HCT116 (cell line): ENCODE measurements around the gene LRP1B. TPM values are rescaled to one million over a fixed set of nuclear protein-coding genes. Genes with fewer than 3 reads are reported as not detected.

ENCODE experiments used
- ATAC-seq: fragments of 200-7000 bp; cut with Tn5 transposase; 2 replicates; pipeline ENCODE4 v1.9.1; 2020; ENCODE audit warnings: mild to moderate bottlenecking, moderate library complexity
- BruUV-seq: library from RNA; stranded (reverse); fragments of 400-500 nt; replicated peaks from 2 replicates; lab custom pipeline; 2021; lab: Mats Ljungman, UMichigan
- CTCF ChIA-PET: fragments of 300-600 bp; sonication (Branson Sonifier 250); formaldehyde crosslinking; loops from one replicate; lab custom pipeline; 2021; ENCODE audit warnings: antibody characterized with exemption; lab: Charles Lee
- POLR2A ChIA-PET: fragments of 300-600, 350-600 bp; sonication (Branson Sonifier 250); formaldehyde crosslinking; loops from one replicate; lab custom pipeline; 2021; ENCODE audit warnings: antibody characterized with exemption; lab: Charles Lee
- RAD21 ChIA-PET, 2 experiments: fragments of 300-600 bp; sonication (Branson Sonifier 250); formaldehyde crosslinking; loops; one replicate each; lab custom pipeline; 2023; ENCODE audit warnings: low total read pairs in 2 of 2; ENCODE audit not compliant: uncharacterized antibody in 2 of 2, unreplicated experiment in 2 of 2, low non-redundant PET in 1 of 2; lab: Charles Lee
- DNase-seq: peaks from one replicate; pipeline ENCODE4 v3.0.0-alpha.2; 2010; ENCODE audit warnings: low read depth, low spot score
- H2AFZ ChIP-seq: fragments of 200-600 bp; shearing (Covaris generic), sonication (generic); 2 replicates; pipeline ENCODE4 v1.6.1; 2017; ENCODE audit warnings: low read depth, mixed run types, mixed read lengths, antibody characterized with exemption, low read length; ENCODE audit not compliant: poor library complexity, severe bottlenecking
- H3K27ac ChIP-seq: 2 replicates; pipeline ENCODE4 v1.5.1; 2012; ENCODE audit warnings: low read depth, low read length
- H3K27me3 ChIP-seq: fragments of 200-600 bp; sonication (generic); 2 replicates; pipeline ENCODE4 v1.6.1; 2016; ENCODE audit warnings: mixed run types, low read length, mixed read lengths; ENCODE audit not compliant: insufficient read depth
- H3K36me3 ChIP-seq, 2 experiments: fragments of 200-500 bp in 1 of 2; fragments of 200-600 bp in 1 of 2; sonication (Bioruptor generic) in 1 of 2; sonication (generic) in 1 of 2; 2 replicates each; pipeline versions ENCODE4 v1.5.1 to v1.6.1; 2014 to 2016; ENCODE audit warnings: low read length in 2 of 2, inconsistent platforms in 1 of 2, mixed read lengths in 1 of 2, mixed run types in 1 of 2; ENCODE audit not compliant: insufficient read depth in 2 of 2, control insufficient read depth in 1 of 2
- H3K4me1 ChIP-seq, 2 experiments: fragments of 200-600 bp in 1 of 2; sonication (generic) in 1 of 2; 2 replicates each; pipeline versions ENCODE4 v1.5.1 to v1.6.1; 2012 to 2017; ENCODE audit warnings: low read length in 2 of 2, inconsistent platforms in 1 of 2, mild to moderate bottlenecking in 1 of 2, mixed read lengths in 1 of 2, mixed run types in 1 of 2, moderate library complexity in 1 of 2; ENCODE audit not compliant: insufficient read depth in 2 of 2, control insufficient read depth in 1 of 2
- H3K4me2 ChIP-seq: fragments of 200-600 bp; sonication (generic); 2 replicates; pipeline ENCODE4 v1.6.1; 2017; ENCODE audit warnings: mixed run types, low read length, mixed read lengths
- H3K4me3 ChIP-seq, 2 experiments: fragments of 200-600 bp in 1 of 2; sonication (generic) in 1 of 2; replicated peaks in 1 of 2; 2 replicates each; pipeline ENCODE4 v1.5.1; 2011 to 2016; ENCODE audit warnings: low read length in 2 of 2, control low read depth in 1 of 2, low read depth in 1 of 2, mild to moderate bottlenecking in 1 of 2, mixed read lengths in 1 of 2, mixed run types in 1 of 2
- H3K79me2 ChIP-seq: fragments of 200-600 bp; sonication (generic); 2 replicates; pipeline ENCODE4 v1.6.1; 2017; ENCODE audit warnings: mild to moderate bottlenecking, mixed run types, low read length, moderate library complexity, mixed read lengths; ENCODE audit not compliant: insufficient read depth
- H3K9ac ChIP-seq: fragments of 200-600 bp; sonication (generic); 2 replicates; pipeline ENCODE4 v1.6.1; 2016; ENCODE audit warnings: low read length, mixed read lengths
- H3K9me2 ChIP-seq: fragments of 200-600 bp; sonication (generic), shearing (Covaris generic); 2 replicates; pipeline ENCODE4 v1.6.1; 2017; ENCODE audit warnings: mixed run types, mild to moderate bottlenecking, moderate library complexity; ENCODE audit not compliant: insufficient read depth
- H3K9me3 ChIP-seq, 2 experiments: fragments of 200-500 bp in 1 of 2; fragments of 200-600 bp in 1 of 2; sonication (Bioruptor generic) in 1 of 2; sonication (generic) in 1 of 2; 2 replicates each; pipeline ENCODE4 v1.6.1; 2014 to 2017; ENCODE audit warnings: low read length in 2 of 2, mixed read lengths in 2 of 2, inconsistent platforms in 1 of 2, low read depth in 1 of 2, mild to moderate bottlenecking in 1 of 2, mixed run types in 1 of 2, moderate library complexity in 1 of 2; ENCODE audit not compliant: control insufficient read depth in 1 of 2, insufficient read depth in 1 of 2
- H4K20me1 ChIP-seq: fragments of 200-600 bp; sonication (generic), shearing (Covaris generic); 2 replicates; pipeline ENCODE4 v1.6.1; 2017; ENCODE audit warnings: mixed run types, mild to moderate bottlenecking, moderate library complexity; ENCODE audit not compliant: insufficient read depth
- CEBPB ChIP-seq: IDR thresholded peaks from 2 replicates; pipeline ENCODE4 v1.6.1; 2012; ENCODE audit warnings: low read depth
- EZH2 ChIP-seq: fragments of 200-600 bp; sonication (generic); IDR thresholded peaks from 2 replicates; pipeline ENCODE4 v1.6.1; 2017; ENCODE audit warnings: antibody characterized with exemption, mixed run types
- FOSL1 ChIP-seq: IDR thresholded peaks from 2 replicates; pipeline ENCODE4 v1.6.1; 2012; ENCODE audit warnings: low read depth
- POLR2A ChIP-seq: IDR thresholded peaks from 2 replicates; pipeline ENCODE4 v1.7.0; 2011; ENCODE audit warnings: borderline replicate concordance; ENCODE audit not compliant: insufficient read depth, insufficient read length; ENCODE audit errors: extremely low read depth
- RAD21 ChIP-seq: IDR thresholded peaks from 2 replicates; pipeline ENCODE4 v1.6.1; 2012; ENCODE audit warnings: low read depth, mild to moderate bottlenecking
- SP1 ChIP-seq: IDR thresholded peaks from 2 replicates; pipeline ENCODE4 v1.6.1; 2012; ENCODE audit warnings: low read depth
- SRF ChIP-seq: IDR thresholded peaks from 2 replicates; pipeline ENCODE4 v1.6.1; 2012; ENCODE audit warnings: low read depth
- TCF7L2 ChIP-seq: IDR thresholded peaks from 2 replicates; pipeline ENCODE4 v1.7.0; 2011; ENCODE audit warnings: borderline replicate concordance, inconsistent platforms; ENCODE audit not compliant: insufficient read depth, insufficient read length; ENCODE audit errors: extremely low read depth
- intact Hi-C: fragments of 100-400 bp; cut with micrococcal nuclease; formaldehyde crosslinking; loops from 2 replicates; pipeline ENCODE4 v1.10.0; 2022
- total RNA-seq: library from RNA; stranded (reverse); gene quantifications from one replicate; pipeline ENCODE4 v1.2.1, GENCODE V29; 2021; ENCODE audit not compliant: unreplicated experiment
- TF ChIP-seq, protein P1 (sequence below), 3 experiments: fragments of 200-600 bp in 1 of 3; sonication (generic) in 1 of 3; IDR thresholded peaks in 2 of 3; conservative IDR thresholded peaks in 1 of 3; 2 replicates each; pipeline ENCODE4 v1.5.1; 2012 to 2017; ENCODE audit warnings: low read depth in 2 of 3, low read length in 2 of 3, antibody characterized with exemption in 1 of 3, borderline replicate concordance in 1 of 3, control low read depth in 1 of 3, mild to moderate bottlenecking in 1 of 3, mixed read lengths in 1 of 3, mixed run types in 1 of 3, moderate library complexity in 1 of 3; ENCODE audit not compliant: insufficient read depth in 1 of 3

LRP1B gene
- total RNA-seq, 1 experiment from 2014 or later: 0.34 TPM

DNA sequence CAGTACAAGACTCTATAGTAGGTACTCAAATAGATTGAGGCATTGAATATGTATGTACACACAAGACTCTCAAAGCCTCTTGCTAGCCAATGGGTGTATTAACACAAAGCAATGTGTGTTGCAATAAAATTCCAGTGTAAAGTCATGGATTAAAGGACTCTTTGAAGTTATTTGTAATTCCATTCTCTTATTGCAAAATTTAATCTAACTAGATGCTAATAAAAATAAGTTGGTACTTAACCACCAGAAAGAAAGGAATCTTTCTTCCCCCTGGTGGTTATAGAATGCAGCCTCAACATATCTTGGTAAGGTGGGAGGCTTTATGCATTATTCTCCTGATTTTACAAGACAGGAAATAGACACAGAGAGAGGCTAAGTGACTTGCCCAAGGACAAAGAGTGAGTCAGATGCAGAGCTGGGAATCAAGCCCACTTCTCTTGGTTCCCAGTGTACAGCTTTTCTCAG lies 18.0 kb downstream of the LRP1B start:
- intact Hi-C loops: no loop called here
- H3K36me3 ChIP-seq: no peaks in the 10 kb centered on the region

More for the DNA sequence above, 18.0 kb downstream of the LRP1B start:
- Histone ChIP-seq H3K4me2 (no peak overlapping the region), H2AFZ (no peak overlapping the region), H3K27ac (no peak overlapping the region; the same call in 1 of the 2 replicates), H3K4me3 (no peak overlapping the region), H3K9me3 (no peaks in the 10 kb centered on the region), H3K79me2 (no peaks in the 10 kb centered on the region), H4K20me1 (no peaks in the 10 kb centered on the region), H3K27me3 (no peaks in the 10 kb centered on the region), H3K9me2 (no peaks in the 10 kb centered on the region), H3K9ac (no peak overlapping the region), H3K4me1 (peaks cover 0 to 7% of the 10 kb centered on the region in 2 experiments; a peak in 2 of 4 replicates)
- DNase-seq: peak; percentile 41
- RAD21 ChIA-PET: no interaction called here
- no peak for TF ChIP-seq EZH2
- TF ChIP-seq TCF7L2: peak; percentile 75
- peak; percentile 25; the same call in 1 of the 2 replicates for TF ChIP-seq FOSL1
- peak; percentile 15; the same call in 1 of the 2 replicates for TF ChIP-seq SP1
- peak; percentile 36; the same call in 1 of the 2 replicates for TF ChIP-seq RAD21
- TF ChIP-seq, protein P1, sequence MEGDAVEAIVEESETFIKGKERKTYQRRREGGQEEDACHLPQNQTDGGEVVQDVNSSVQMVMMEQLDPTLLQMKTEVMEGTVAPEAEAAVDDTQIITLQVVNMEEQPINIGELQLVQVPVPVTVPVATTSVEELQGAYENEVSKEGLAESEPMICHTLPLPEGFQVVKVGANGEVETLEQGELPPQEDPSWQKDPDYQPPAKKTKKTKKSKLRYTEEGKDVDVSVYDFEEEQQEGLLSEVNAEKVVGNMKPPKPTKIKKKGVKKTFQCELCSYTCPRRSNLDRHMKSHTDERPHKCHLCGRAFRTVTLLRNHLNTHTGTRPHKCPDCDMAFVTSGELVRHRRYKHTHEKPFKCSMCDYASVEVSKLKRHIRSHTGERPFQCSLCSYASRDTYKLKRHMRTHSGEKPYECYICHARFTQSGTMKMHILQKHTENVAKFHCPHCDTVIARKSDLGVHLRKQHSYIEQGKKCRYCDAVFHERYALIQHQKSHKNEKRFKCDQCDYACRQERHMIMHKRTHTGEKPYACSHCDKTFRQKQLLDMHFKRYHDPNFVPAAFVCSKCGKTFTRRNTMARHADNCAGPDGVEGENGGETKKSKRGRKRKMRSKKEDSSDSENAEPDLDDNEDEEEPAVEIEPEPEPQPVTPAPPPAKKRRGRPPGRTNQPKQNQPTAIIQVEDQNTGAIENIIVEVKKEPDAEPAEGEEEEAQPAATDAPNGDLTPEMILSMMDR (IDR thresholded peaks at IDR 0.05 in 2 of 3, conservative IDR thresholded peaks at IDR 0.05 in 1 of 3; ENCODE audit: borderline replicate concordance in 1 of 3, insufficient read depth in 1 of 3, low read depth in 2 of 3, low read length in 2 of 3): peak in 2 of 3 experiments; percentile 34 to 52; a peak in 3 of 6 replicates
- no peak; the same call in 1 of the 2 replicates for TF ChIP-seq CEBPB
- TF ChIP-seq SRF: no peak
- TF ChIP-seq POLR2A: no peak
- ATAC-seq: peak; percentile 85
- no TSS peak for BruUV-seq
- CTCF ChIA-PET: interaction anchor here (0.7 to 1.4 kb wide), 2 partner anchors 9 to 16 kb away, joined by 3 to 10 read pairs; no protein-coding TSS in a partner anchor
- POLR2A ChIA-PET: interaction anchor here (0.8 kb wide), 1 partner anchor 9 kb away, joined by 3 read pairs; no protein-coding TSS in a partner anchor
